ENCODE data around the gene PAMR1.

DNA sequence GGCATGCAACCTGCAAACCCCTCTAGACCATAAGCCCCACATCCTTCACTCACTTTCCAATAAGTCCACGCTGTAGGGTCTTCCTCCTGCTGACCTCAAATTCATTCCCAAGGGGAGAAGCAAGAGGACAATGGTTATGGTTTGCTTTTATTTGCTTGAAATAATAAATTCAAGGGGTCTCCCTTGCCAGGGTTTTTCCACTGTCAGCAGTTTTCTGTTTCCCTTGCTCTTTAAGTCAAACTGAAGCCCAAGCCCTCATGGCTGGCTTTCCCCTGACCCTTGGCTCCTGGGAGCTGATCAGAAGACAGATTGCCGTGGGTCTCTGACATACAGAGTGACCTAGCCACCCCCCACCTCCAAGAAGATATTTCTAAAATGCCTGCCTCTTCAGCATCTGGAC lies 109.9 kb downstream of the PAMR1 start:
- no peak for TF ChIP-seq CTCF (conservative IDR thresholded peaks at IDR 0.05 in 1 of 2, IDR thresholded peaks at IDR 0.05 in 1 of 2; ENCODE audit: low read depth in 1 of 2, low read length in 2 of 2)
- no peak for TF ChIP-seq EZH2 (IDR thresholded peaks at IDR 0.05; ENCODE audit: low read length, missing control alignments)

Data from fibroblast of lung (primary cell).